Endothelial cell of umbilical vein (primary cell): ENCODE measurements around the gene SLC25A1. TPM values are rescaled to one million over a fixed set of nuclear protein-coding genes. Genes with fewer than 3 reads are reported as not detected.

Source experiments
- BruUV-seq: library from RNA; stranded (reverse); fragments of 400-500 nt; replicated peaks from 2 replicates; lab custom pipeline; 2021; lab: Mats Ljungman, UMichigan
- CTCF ChIA-PET: fragments of 300-600, 350-600 bp; sonication (Branson Sonifier 250); formaldehyde crosslinking; loops from one replicate; lab custom pipeline; 2021; ENCODE audit warnings: antibody characterized with exemption, inconsistent platforms; lab: Charles Lee
- POLR2A ChIA-PET: fragments of 300-600, 350-600 bp; sonication (Branson Sonifier 250); formaldehyde crosslinking; loops from one replicate; lab custom pipeline; 2021; ENCODE audit warnings: antibody characterized with exemption, inconsistent platforms; lab: Charles Lee
- DNase-seq: peaks from one replicate; pipeline ENCODE4 v3.0.0-alpha.2; 2011; ENCODE audit warnings: low read depth, low spot score
- FAIRE-seq: peaks from 2 replicates; lab custom pipeline; 2011; peaks lifted over from hg19 to GRCh38; lab: Jason Lieb, UNC
- H2AFZ ChIP-seq: 2 replicates; pipeline ENCODE4 v1.6.0; 2012; ENCODE audit warnings: low read depth, low read length, control low read depth, inconsistent platforms
- H3K27ac ChIP-seq: 2 replicates; pipeline ENCODE4 v1.5.1; 2011; ENCODE audit warnings: low read depth, mild to moderate bottlenecking, control low read depth, low read length, moderate library complexity; ENCODE audit not compliant: insufficient read depth
- H3K27me3 ChIP-seq, 2 experiments: 2 replicates each; pipeline versions ENCODE4 v1.6.0 to v1.6.1; 2011; ENCODE audit warnings: low read length in 2 of 2, mixed read lengths in 1 of 2; ENCODE audit not compliant: control insufficient read depth in 2 of 2, insufficient read depth in 2 of 2
- H3K36me3 ChIP-seq, 2 experiments: 2 replicates in 1 of 2; 3 replicates in 1 of 2; pipeline ENCODE4 v1.5.1; 2011; ENCODE audit warnings: low read length in 2 of 2, mild to moderate bottlenecking in 1 of 2, moderate library complexity in 1 of 2; ENCODE audit not compliant: control insufficient read depth in 2 of 2, insufficient read depth in 2 of 2; ENCODE audit errors: extremely low read depth in 1 of 2
- H3K4me1 ChIP-seq: 3 replicates; pipeline ENCODE4 v1.5.1; 2011; ENCODE audit warnings: mild to moderate bottlenecking, low read length; ENCODE audit not compliant: control insufficient read depth, insufficient read depth; ENCODE audit errors: extremely low read depth
- H3K4me2 ChIP-seq: 2 replicates; pipeline ENCODE4 v1.6.1; 2011; ENCODE audit warnings: low read length, control low read depth, mixed read lengths; ENCODE audit not compliant: insufficient read depth
- H3K4me3 ChIP-seq, 3 experiments: fragments of 200-600 bp in 1 of 3; sonication (generic), shearing (Covaris generic) in 1 of 3; replicated peaks in 1 of 3; 2 replicates each; pipeline ENCODE4 v1.5.1; 2011 to 2016; ENCODE audit warnings: control low read depth in 3 of 3, low read length in 3 of 3, mild to moderate bottlenecking in 2 of 3, inconsistent platforms in 1 of 3, low read depth in 1 of 3, moderate library complexity in 1 of 3; ENCODE audit not compliant: insufficient read depth in 1 of 3
- H3K79me2 ChIP-seq: 2 replicates; pipeline ENCODE4 v1.6.0; 2012; ENCODE audit warnings: low read length, inconsistent platforms; ENCODE audit not compliant: control insufficient read depth, insufficient read depth
- H3K9ac ChIP-seq: replicated peaks from 2 replicates; pipeline ENCODE3; 2011; ENCODE audit warnings: low read length, control low read depth; ENCODE audit not compliant: insufficient read depth; ENCODE audit errors: extremely low read depth
- H3K9me1 ChIP-seq: replicated peaks from 3 replicates; pipeline ENCODE4 v1.6.0; 2011; ENCODE audit warnings: mild to moderate bottlenecking, low read length; ENCODE audit not compliant: control insufficient read depth, insufficient read depth; ENCODE audit errors: extremely low read depth
- H3K9me3 ChIP-seq: replicated peaks from 2 replicates; pipeline ENCODE4 v1.5.1; 2012; ENCODE audit warnings: low read length, inconsistent platforms; ENCODE audit not compliant: control insufficient read depth, insufficient read depth
- H4K20me1 ChIP-seq: replicated peaks from 2 replicates; pipeline ENCODE3; 2011; ENCODE audit warnings: mild to moderate bottlenecking, low read length; ENCODE audit not compliant: control insufficient read depth, insufficient read depth; ENCODE audit errors: extremely low read depth
- CTCF ChIP-seq, 2 donors: IDR thresholded peaks; 1 replicate in 1 of 2; 2 replicates in 1 of 2; pipeline ENCODE4 v1.5.1; 2011; ENCODE audit warnings: low read length in 2 of 2, mild to moderate bottlenecking in 2 of 2, moderate library complexity in 2 of 2, control low read depth in 1 of 2, inconsistent platforms in 1 of 2, low read depth in 1 of 2; ENCODE audit not compliant: insufficient read depth in 1 of 2; ENCODE audit errors: extremely low read depth in 1 of 2
- EZH2 ChIP-seq: IDR thresholded peaks from 2 replicates; pipeline ENCODE4 v1.6.1; 2012; ENCODE audit warnings: borderline replicate concordance, low read depth, mild to moderate bottlenecking, moderate library complexity, low read length, inconsistent platforms; ENCODE audit not compliant: severe bottlenecking
- FOS ChIP-seq: IDR thresholded peaks from 2 replicates; pipeline ENCODE4 v1.6.1; 2011; ENCODE audit warnings: mild to moderate bottlenecking, low read length, moderate library complexity, borderline replicate concordance; ENCODE audit not compliant: insufficient read depth
- GATA2 ChIP-seq: IDR thresholded peaks from 2 replicates; pipeline ENCODE4 v1.7.0; 2011; ENCODE audit warnings: low read depth, mild to moderate bottlenecking, moderate library complexity, mixed read lengths, low read length; ENCODE audit not compliant: insufficient read length, insufficient read depth
- JUN ChIP-seq: IDR thresholded peaks from 2 replicates; pipeline ENCODE4 v1.6.1; 2011; ENCODE audit warnings: borderline replicate concordance, low read depth; ENCODE audit not compliant: insufficient read length, insufficient read depth
- MAX ChIP-seq: IDR thresholded peaks from 2 replicates; pipeline ENCODE4 v1.6.1; 2011; ENCODE audit not compliant: insufficient read depth, insufficient read length
- MYC ChIP-seq: IDR thresholded peaks from one replicate; pipeline ENCODE4 v1.6.1; 2011; ENCODE audit warnings: mild to moderate bottlenecking, low read depth, low read length
- POLR2A ChIP-seq: IDR thresholded peaks from 2 replicates; pipeline ENCODE4 v1.6.1; 2012; ENCODE audit warnings: low read depth, mild to moderate bottlenecking, control low read depth, low read length
- POLR2AphosphoS5 ChIP-seq: IDR thresholded peaks from 2 replicates; pipeline ENCODE4 v1.6.1; 2012; ENCODE audit warnings: low read depth, mild to moderate bottlenecking, control low read depth, low read length, moderate library complexity; ENCODE audit not compliant: insufficient read depth
- dilution Hi-C: fragments of 300-500 bp; cut with MboI; formaldehyde crosslinking; loops from one replicate; pipeline ENCODE4 v1.15.0; 2019; ENCODE audit warnings: low sequenced_read_pairs; ENCODE audit not compliant: extremely low pct_ligation_motif_present
- intact Hi-C: fragments of 100-400 bp; cut with micrococcal nuclease; formaldehyde crosslinking; loops from one replicate; pipeline ENCODE4 v1.10.0; 2022
- polyA plus RNA-seq, 4 experiments: library from polyadenylated mRNA; depleted of rRNA in 3 of 4; stranded (reverse) in 3 of 4; unstranded in 1 of 4; fragments of >200 nt; gene quantifications; 2 replicates each; pipeline versions ENCODE4 v1.2.1 to v1.2.3, GENCODE V29; 2011 to 2012; ENCODE audit warnings: missing spikeins in 1 of 4
- total RNA-seq: library from RNA; stranded (reverse); gene quantifications from 2 replicates; pipeline ENCODE4 v1.2.3, GENCODE V29; 2021

SLC25A1 gene
- total and polyA plus RNA-seq, 2 donors (not counting 3 experiments of a cell fraction or from before 2014, with no cell fraction given): 80.0 to 94.5 TPM

- Histone ChIP-seq H4K20me1 (no peaks in the 10 kb centered on the region), H3K36me3 (no peaks in the 10 kb centered on the region), H3K27me3 (no peaks in the 10 kb centered on the region), H3K9me1 (no peaks in the 10 kb centered on the region), H3K79me2 (no peaks in the 10 kb centered on the region), H3K4me3 (no peak overlapping the region), H3K4me1 (no peaks in the 10 kb centered on the region), H3K9me3 (no peaks in the 10 kb centered on the region), H3K27ac (no peak overlapping the region), H2AFZ (no peak overlapping the region), H3K9ac (no peak overlapping the region), H3K4me2 (no peak overlapping the region)
- DNase-seq (no peak), FAIRE-seq (no peak)
- intact Hi-C loops (no loop called here), dilution Hi-C loops (no loop called here)
- POLR2A ChIA-PET: no interaction called here
- CTCF ChIA-PET: no interaction called here
- BruUV-seq: no TSS peak
- TF ChIP-seq POLR2A (no peak), MAX (no peak), MYC (no peak), FOS (no peak), JUN (no peak), EZH2 (no peak), GATA2 (no peak), CTCF (IDR thresholded peaks at IDR 0.05; ENCODE audit: extremely low read depth in 1 of 2, insufficient read depth in 1 of 2, low read depth in 1 of 2, low read length in 2 of 2) (no peak), POLR2AphosphoS5 (no peak)
Observed at GRCh38 chr22:19197997-19198865, 19.7 kb upstream of the SLC25A1 start.
